SK-N-MC (cell line): ENCODE results near the gene PPIL6.

Source experiments
- DNase-seq: peaks from one replicate; pipeline ENCODE4 v3.0.0-alpha.2; 2011; ENCODE audit warnings: low read depth, low spot score
- H3K27ac ChIP-seq: fragments of 200-600 bp; sonication (generic); 2 replicates; pipeline ENCODE4 v1.5.1; 2016; ENCODE audit warnings: mixed run types
- H3K36me3 ChIP-seq: fragments of 200-600 bp; sonication (generic); 2 replicates; pipeline ENCODE4 v1.6.1; 2017; ENCODE audit warnings: antibody characterized with exemption, low read length, mixed read lengths; ENCODE audit not compliant: insufficient read depth
- H3K4me3 ChIP-seq: fragments of 200-600 bp; sonication (generic); 2 replicates; pipeline ENCODE4 v1.5.1; 2016
- H3K9ac ChIP-seq: fragments of 200-600 bp; sonication (generic); 2 replicates; pipeline ENCODE4 v1.8.0; 2017; ENCODE audit warnings: mixed run types, mixed read lengths; ENCODE audit not compliant: insufficient read length
- H3K9me3 ChIP-seq: fragments of 200-600 bp; sonication (generic); 2 replicates; pipeline ENCODE4 v1.6.1; 2017; ENCODE audit warnings: low read depth, mild to moderate bottlenecking, antibody characterized with exemption, low read length, moderate library complexity, mixed read lengths
- EZH2 ChIP-seq: fragments of 200-600 bp; sonication (generic); IDR thresholded peaks from one replicate; pipeline ENCODE4 v1.6.1; 2017; ENCODE audit warnings: antibody characterized with exemption
- FOXP2 ChIP-seq: optimal IDR thresholded peaks from 2 replicates; pipeline ENCODE3; 2011; ENCODE audit warnings: mild to moderate bottlenecking, moderate library complexity; ENCODE audit not compliant: insufficient read depth; ENCODE audit errors: extremely low read length, control extremely low read depth
- POLR2AphosphoS5 ChIP-seq: IDR thresholded peaks from 2 replicates; pipeline ENCODE4 v1.6.1; 2012; ENCODE audit warnings: mild to moderate bottlenecking, low read depth, low read length, borderline replicate concordance

PPIL6 gene

GRCh38 chr6:109440331-109441068 lies at the start of gene PPIL6, which contains the start of gene SMPD2:
PPIL6 (minus strand) TSS chr6:109440628; CDS start chr6:109440590, 38 bp downstream.
SMPD2 (plus strand) TSS chr6:109440724; CDS start chr6:109441122, 398 bp downstream.
- no peak for DNase-seq
- peak within 1 kb of the TSS; percentile 89 for H3K9ac ChIP-seq
- peaks cover 4% of the 10 kb centered on the region; the same call in 1 of the 2 replicates for H3K36me3 ChIP-seq
- TF ChIP-seq FOXP2: no peak
- no peak for TF ChIP-seq EZH2
- TF ChIP-seq POLR2AphosphoS5: peak; percentile 64; the same call in 1 of the 2 replicates
- peak within 1 kb of the TSS; percentile 93 for H3K4me3 ChIP-seq
- no peak within 1 kb of the TSS for H3K27ac ChIP-seq
- H3K9me3 ChIP-seq: no peaks in the 10 kb centered on the region

GRCh38 chr6:109488001-109488400 lies 47.6 kb upstream of the PPIL6 start:
- Histone ChIP-seq H3K9ac (no peak overlapping the region), H3K36me3 (no peaks in the 10 kb centered on the region), H3K27ac (no peak overlapping the region), H3K9me3 (no peaks in the 10 kb centered on the region), H3K4me3 (no peak overlapping the region)
- no peak for DNase-seq
- TF ChIP-seq EZH2 (no peak), FOXP2 (no peak), POLR2AphosphoS5 (no peak)

- Histone ChIP-seq H3K36me3 (peaks cover 9% of the 10 kb centered on the region), H3K27ac (no peak overlapping the region), H3K9me3 (no peaks in the 10 kb centered on the region), H3K4me3 (no peak overlapping the region), H3K9ac (no peak overlapping the region)
- DNase-seq: no peak
- no peak for TF ChIP-seq EZH2
- no peak for TF ChIP-seq POLR2AphosphoS5
- no peak for TF ChIP-seq FOXP2
Measured at GRCh38 chr6:109486068-109486467, 45.6 kb upstream of the PPIL6 start.

- Histone ChIP-seq H3K36me3 (peaks cover 16% of the 10 kb centered on the region), H3K4me3 (no peak overlapping the region), H3K9ac (no peak overlapping the region), H3K9me3 (no peaks in the 10 kb centered on the region), H3K27ac (no peak overlapping the region)
- no peak for DNase-seq
- no peak for TF ChIP-seq FOXP2
- TF ChIP-seq POLR2AphosphoS5: no peak
- no peak for TF ChIP-seq EZH2
Measured at GRCh38 chr6:109485266-109485935, 45.0 kb upstream of the PPIL6 start.

- TF ChIP-seq POLR2AphosphoS5: no peak
- TF ChIP-seq FOXP2: no peak
- TF ChIP-seq EZH2: no peak
Measured at GRCh38 chr6:109484122-109484521, 43.7 kb upstream of the PPIL6 start.

GRCh38 chr6:109483735-109484057 lies 43.3 kb upstream of the PPIL6 start:
- peaks cover 30% of the 10 kb centered on the region for H3K36me3 ChIP-seq
- peak overlapping the region; percentile 65 for H3K9ac ChIP-seq
- peak overlapping the region; percentile 79 for H3K4me3 ChIP-seq
- H3K9me3 ChIP-seq: no peaks in the 10 kb centered on the region
- TF ChIP-seq POLR2AphosphoS5 (no peak), FOXP2 (no peak), EZH2 (no peak)
- H3K27ac ChIP-seq: no peak overlapping the region
- DNase-seq: no peak

More at GRCh38 chr6:109484122-109484521, 43.7 kb upstream of the PPIL6 start:
- peak overlapping the region; percentile 79 for H3K4me3 ChIP-seq
- DNase-seq: no peak
- H3K9me3 ChIP-seq: no peaks in the 10 kb centered on the region
- peaks cover 26% of the 10 kb centered on the region for H3K36me3 ChIP-seq
- no peak overlapping the region for H3K27ac ChIP-seq
- H3K9ac ChIP-seq: peak overlapping the region; percentile 65

- peak within 1 kb of the TSS; percentile 81 for H3K4me3 ChIP-seq
- H3K9ac ChIP-seq: peak within 1 kb of the TSS; percentile 89
- peaks cover 36% of the 10 kb centered on the region for H3K36me3 ChIP-seq
- no peaks in the 10 kb centered on the region for H3K9me3 ChIP-seq
- DNase-seq: no peak
- peak within 1 kb of the TSS; percentile 89 for H3K27ac ChIP-seq
- TF ChIP-seq POLR2AphosphoS5 (peak; percentile 57), FOXP2 (no peak), EZH2 (no peak)
Measured at GRCh38 chr6:109482905-109483734, 42.7 kb upstream of the PPIL6 start, which contains the start of gene ZBTB24. ZBTB24 (minus strand) TSS chr6:109483219; CDS start chr6:109482026, 1,193 bp downstream.
